SK-N-SH (cell line): ENCODE data around the gene LRRC8C. TPM values are rescaled to one million over a fixed set of nuclear protein-coding genes. Genes with fewer than 3 reads are reported as not detected.

Source experiments
- CTCF ChIA-PET: fragments of 300-600, 350-600 bp; formaldehyde crosslinking; extraction: SDS; loops from one replicate; lab custom pipeline; 2021; lab: Yijun Ruan, JAX
- POLR2A ChIA-PET: fragments of 350-600 bp; sonication (Branson Sonifier 250); formaldehyde crosslinking; extraction: SDS; loops from one replicate; lab custom pipeline; 2020; ENCODE audit warnings: antibody characterized with exemption, inconsistent platforms; lab: Yijun Ruan, JAX
- DNase-seq: peaks from one replicate; pipeline ENCODE4 v3.0.0; 2012
- H2AFZ ChIP-seq: fragments of 200-600 bp; sonication (generic); 2 replicates; pipeline ENCODE4 v1.8.1; 2016; ENCODE audit warnings: antibody characterized with exemption, mild to moderate bottlenecking, low read depth
- H3F3A ChIP-seq: fragments of 200-600 bp; sonication (generic); replicated peaks from 2 replicates; pipeline ENCODE3; 2016; ENCODE audit warnings: antibody characterized with exemption, mild to moderate bottlenecking; ENCODE audit not compliant: insufficient read depth
- H3K27ac ChIP-seq, 2 experiments: fragments of 200-500 bp in 1 of 2; fragments of 200-600 bp in 1 of 2; sonication (Bioruptor generic) in 1 of 2; sonication (generic), shearing (Covaris generic) in 1 of 2; 2 replicates each; pipeline versions ENCODE4 v1.5.1 to v1.6.1; 2014 to 2016; ENCODE audit warnings: low read depth in 2 of 2, inconsistent platforms in 1 of 2, low read length in 1 of 2, mild to moderate bottlenecking in 1 of 2, mixed read lengths in 1 of 2
- H3K27me3 ChIP-seq: fragments of 200-600 bp; sonication (generic), shearing (Covaris generic); 2 replicates; pipeline ENCODE4 v1.6.1; 2016; ENCODE audit warnings: mixed run types; ENCODE audit not compliant: insufficient read depth
- H3K36me3 ChIP-seq, 2 experiments: fragments of 200-500 bp in 1 of 2; fragments of 200-600 bp in 1 of 2; sonication (Bioruptor generic) in 1 of 2; sonication (generic) in 1 of 2; replicated peaks in 1 of 2; 2 replicates each; pipeline versions ENCODE3 to v1.5.1; 2014 to 2016; ENCODE audit warnings: low read length in 1 of 2, mild to moderate bottlenecking in 1 of 2; ENCODE audit not compliant: insufficient read depth in 2 of 2, control insufficient read depth in 1 of 2
- H3K4me1 ChIP-seq, 2 experiments: fragments of 200-500 bp in 1 of 2; fragments of 200-600 bp in 1 of 2; sonication (Bioruptor generic) in 1 of 2; sonication (generic), shearing (Covaris generic) in 1 of 2; 2 replicates each; pipeline versions ENCODE4 v1.5.1 to v1.6.1; 2014 to 2016; ENCODE audit warnings: low read depth in 1 of 2, low read length in 1 of 2, mixed run types in 1 of 2; ENCODE audit not compliant: insufficient read depth in 2 of 2, control insufficient read depth in 1 of 2
- H3K4me2 ChIP-seq: fragments of 200-600 bp; sonication (generic), shearing (Covaris generic); 2 replicates; pipeline ENCODE4 v1.6.1; 2017; ENCODE audit warnings: mixed run types
- H3K4me3 ChIP-seq, 2 experiments: fragments of 200-500 bp in 1 of 2; fragments of 200-600 bp in 1 of 2; sonication (Bioruptor generic) in 1 of 2; sonication (generic), shearing (Covaris generic) in 1 of 2; 2 replicates each; pipeline versions ENCODE4 v1.5.1 to v1.8.1; 2014 to 2016; ENCODE audit warnings: low read depth in 2 of 2, inconsistent platforms in 1 of 2, low read length in 1 of 2, mild to moderate bottlenecking in 1 of 2, mixed read lengths in 1 of 2, moderate library complexity in 1 of 2
- H3K79me2 ChIP-seq: fragments of 200-600 bp; sonication (generic); 2 replicates; pipeline ENCODE4 v1.8.1; 2017; ENCODE audit warnings: mild to moderate bottlenecking; ENCODE audit not compliant: insufficient read depth
- H3K9ac ChIP-seq: fragments of 200-600 bp; sonication (generic); 2 replicates; pipeline ENCODE4 v1.6.1; 2017; ENCODE audit warnings: mixed run types
- H3K9me2 ChIP-seq: fragments of 200-600 bp; sonication (generic); 2 replicates; pipeline ENCODE4 v1.6.1; 2017; ENCODE audit warnings: mixed run types
- H3K9me3 ChIP-seq: fragments of 200-600 bp; sonication (generic); 2 replicates; pipeline ENCODE4 v1.6.1; 2017; ENCODE audit warnings: mixed run types, mild to moderate bottlenecking, moderate library complexity
- H4K20me1 ChIP-seq: fragments of 200-600 bp; sonication (generic); 2 replicates; pipeline ENCODE4 v1.6.1; 2017; ENCODE audit warnings: mild to moderate bottlenecking, mixed run types; ENCODE audit not compliant: insufficient read depth
- CHD2 ChIP-seq: fragments of 150-350 bp; IDR thresholded peaks from 2 replicates; pipeline ENCODE4 v1.6.1; 2018; ENCODE audit warnings: low read length; ENCODE audit not compliant: partially characterized antibody
- ELF1 ChIP-seq: IDR thresholded peaks from 2 replicates; pipeline ENCODE4 v1.4.0; 2012
- FOSL2 ChIP-seq: IDR thresholded peaks from 2 replicates; pipeline ENCODE4 v1.4.0; 2012; ENCODE audit warnings: low read depth, mild to moderate bottlenecking, moderate library complexity, borderline replicate concordance
- FOXM1 ChIP-seq: IDR thresholded peaks from 2 replicates; pipeline ENCODE4 v1.4.0; 2012; ENCODE audit warnings: low read depth, mild to moderate bottlenecking
- GABPA ChIP-seq: IDR thresholded peaks from 2 replicates; pipeline ENCODE4 v1.4.0; 2012; ENCODE audit warnings: low read depth, mild to moderate bottlenecking
- GATA2 ChIP-seq: sonication (generic); formaldehyde crosslinking; IDR thresholded peaks from 2 replicates; pipeline ENCODE4 v1.5.0; 2020; ENCODE audit warnings: mild to moderate bottlenecking, missing genetic modification reagents
- JUND ChIP-seq: IDR thresholded peaks from 2 replicates; pipeline ENCODE4 v1.4.0; 2012
- NRF1 ChIP-seq: IDR thresholded peaks from 2 replicates; pipeline ENCODE4 v1.6.1; 2012; ENCODE audit warnings: low read depth, mild to moderate bottlenecking, low read length
- PBX3 ChIP-seq: IDR thresholded peaks from 2 replicates; pipeline ENCODE4; 2012
- RAD21 ChIP-seq: IDR thresholded peaks from 2 replicates; pipeline ENCODE4 v1.6.1; 2012; ENCODE audit warnings: mild to moderate bottlenecking, low read length
- RCOR1 ChIP-seq: fragments of 150-350 bp; IDR thresholded peaks from 2 replicates; pipeline ENCODE4 v1.6.1; 2017; ENCODE audit warnings: antibody characterized with exemption, low read length
- REST ChIP-seq: IDR thresholded peaks from 2 replicates; pipeline ENCODE4 v1.6.1; 2012; ENCODE audit warnings: mild to moderate bottlenecking, low read depth, low read length, moderate library complexity
- RFX5 ChIP-seq: IDR thresholded peaks from 2 replicates; pipeline ENCODE4 v1.6.1; 2012; ENCODE audit warnings: mild to moderate bottlenecking, improper control_type of control experiment, low read length
- SIN3A ChIP-seq: IDR thresholded peaks from 2 replicates; pipeline ENCODE4 v1.6.1; 2012; ENCODE audit warnings: low read depth, mild to moderate bottlenecking, low read length, moderate library complexity, borderline replicate concordance
- SMC3 ChIP-seq: IDR thresholded peaks from 2 replicates; pipeline ENCODE4 v1.6.1; 2012; ENCODE audit warnings: low read depth, low read length, improper control_type of control experiment
- TCF12 ChIP-seq: IDR thresholded peaks from 2 replicates; pipeline ENCODE4 v1.4.0; 2012
- YY1 ChIP-seq: IDR thresholded peaks from 2 replicates; pipeline ENCODE4 v1.4.0; 2012; ENCODE audit warnings: low read depth, mild to moderate bottlenecking
- WGBS: methylation state at CpG from one replicate; pipeline ENCODE4 v1.1.6; 2017; ENCODE audit warnings: low lambda C conversion rate; 5-methylcytosine and 5-hydroxymethylcytosine counted together
- polyA plus RNA-seq, 3 experiments: library from polyadenylated mRNA; depleted of rRNA; stranded (reverse); fragments of >200 nt; gene quantifications; 2 replicates each; pipeline ENCODE4 v1.2.3, GENCODE V29; 2012

Gene LRRC8C
- polyA plus RNA-seq, 1 of the 3 experiments (the other 2 are of a cell fraction), result 4.2 TPM

GRCh38 chr1:89724369-89725010 is 91.6 kb downstream of the LRRC8C start:
- no peaks in the 10 kb centered on the region for H3K36me3 ChIP-seq
- peak overlapping the region; percentile 35 for H3K4me2 ChIP-seq
- H3K27me3 ChIP-seq, result no peaks in the 10 kb centered on the region
- peaks cover 11 to 34% of the 10 kb centered on the region in 2 experiments for H3K4me1 ChIP-seq
- no peaks in the 10 kb centered on the region for H4K20me1 ChIP-seq
- no peaks in the 10 kb centered on the region for H3K79me2 ChIP-seq
- H2AFZ ChIP-seq, result peak overlapping the region; percentile 42; the same call in 1 of the 2 replicates
- no peaks in the 10 kb centered on the region for H3K9me3 ChIP-seq
- DNase-seq, result no peak
- H3K4me3 ChIP-seq, result no peak overlapping the region
- H3F3A ChIP-seq, result peaks cover 17% of the 10 kb centered on the region
- ChIA-PET POLR2A (no interaction called here), CTCF (no interaction called here)
- peak overlapping the region in 1 of 2 experiments; percentile 60; a peak in 2 of 4 replicates for H3K27ac ChIP-seq
- 72% methylated on average over 3 of the region's 3 CpGs for WGBS
- no peaks in the 10 kb centered on the region for H3K9me2 ChIP-seq
- no peak overlapping the region; the same call in 1 of the 2 replicates for H3K9ac ChIP-seq
- TF ChIP-seq JUND, result no peak

GRCh38 chr1:89725011-89725370 is 92.1 kb downstream of the LRRC8C start:
- Histone ChIP-seq H3K9me3 (no peaks in the 10 kb centered on the region), H3K27me3 (no peaks in the 10 kb centered on the region), H3K9ac (no peak overlapping the region; the same call in 1 of the 2 replicates), H3K4me1 (peaks cover 6 to 29% of the 10 kb centered on the region in 2 experiments; a peak in 3 of 4 replicates), H3K79me2 (no peaks in the 10 kb centered on the region), H3K4me2 (peak overlapping the region; percentile 35), H2AFZ (peak overlapping the region; percentile 42; the same call in 1 of the 2 replicates), H3F3A (peaks cover 13% of the 10 kb centered on the region), H3K4me3 (no peak overlapping the region), H3K27ac (peak overlapping the region in 1 of 2 experiments; percentile 60; a peak in 2 of 4 replicates), H3K36me3 (no peaks in the 10 kb centered on the region), H3K9me2 (no peaks in the 10 kb centered on the region)
- ChIA-PET POLR2A (no interaction called here), CTCF (no interaction called here)
- 47% methylated on average over 4 of the region's 4 CpGs for WGBS
- DNase-seq, result no peak
- no peak for TF ChIP-seq RCOR1
- no peak for TF ChIP-seq FOSL2
- TF ChIP-seq ELF1, result no peak
- TF ChIP-seq GATA2, result no peak
- TF ChIP-seq SIN3A, result no peak
- TF ChIP-seq CHD2, result no peak
- no peak for TF ChIP-seq TCF12
- no peak for TF ChIP-seq PBX3
- TF ChIP-seq SMC3, result no peak
- TF ChIP-seq, all 33 proteins: peak for 0
- H4K20me1 ChIP-seq, result no peaks in the 10 kb centered on the region

GRCh38 chr1:89725631-89726030 is 92.7 kb downstream of the LRRC8C start:
- TF ChIP-seq REST (no peak), FOSL2 (no peak), TCF12 (no peak), SIN3A (no peak), RAD21 (no peak), YY1 (no peak), GABPA (no peak), RFX5 (no peak), FOXM1 (no peak), SMC3 (no peak), NRF1 (no peak), ELF1 (no peak)
- TF ChIP-seq, all 33 proteins: peak for 0
- Histone ChIP-seq H2AFZ (no peak overlapping the region; the same call in 1 of the 2 replicates), H3K27ac (0 out of 4 replicates have a peak overlapping the region, but pooled peaks of 1 of the 2 experiments have one; percentile 60)

More at GRCh38 chr1:89725631-89726030, 92.7 kb downstream of the LRRC8C start:
- POLR2A ChIA-PET, result no interaction called here
- Histone ChIP-seq H3K4me1 (peaks cover 2 to 22% of the 10 kb centered on the region in 2 experiments; a peak in 3 of 4 replicates), H3K79me2 (no peaks in the 10 kb centered on the region), H3K27me3 (no peaks in the 10 kb centered on the region), H4K20me1 (no peaks in the 10 kb centered on the region), H3K36me3 (no peaks in the 10 kb centered on the region), H3K4me3 (no peak overlapping the region), H3F3A (peaks cover 13% of the 10 kb centered on the region), H3K9ac (no peak overlapping the region), H3K9me3 (no peaks in the 10 kb centered on the region), H3K4me2 (peak overlapping the region; percentile 35; the same call in 1 of the 2 replicates), H3K9me2 (no peaks in the 10 kb centered on the region)
- 94% methylated on average over 4 of the region's 4 CpGs for whole genome bisulfite sequencing
- CTCF ChIA-PET, result interaction anchor here (1.2 kb wide), 1 partner anchor 90 kb away, joined by 4 read pairs; no protein-coding TSS in a partner anchor
- DNase-seq, result no peak
